Body of pancreas (tissue), 4 donors: ENCODE data around the gene GRXCR2. TPM values are rescaled to one million over a fixed set of nuclear protein-coding genes. Genes with fewer than 3 reads are reported as not detected.

Experiments used
- ATAC-seq: fragments of 150-250 bp; one replicate; pipeline ENCODE4 v1.9.1; 2016
- DNase-seq, 4 donors: peaks; one replicate each; pipeline ENCODE4 v3.0.0-alpha.2; 2019
- H3K27ac ChIP-seq, 4 donors: fragments of 200-600 bp; sonication (generic); 1 replicate in 3 of 4; 2 replicates in 1 of 4; pipeline versions ENCODE4 v1.5.1 to v1.6.1; 2016 to 2019; ENCODE audit warnings: mild to moderate bottlenecking in 1 of 4, mixed read lengths in 1 of 4, moderate library complexity in 1 of 4
- H3K27me3 ChIP-seq, 2 donors: fragments of 200-600 bp; sonication (generic); one replicate each; pipeline ENCODE4 v1.6.0; 2016; ENCODE audit warnings: mild to moderate bottlenecking in 1 of 2
- H3K36me3 ChIP-seq, 2 donors: fragments of 200-600 bp; sonication (generic); replicated peaks in 1 of 2; 2 replicates each; pipeline ENCODE4 v1.5.1; 2016; ENCODE audit warnings: low read depth in 2 of 2; ENCODE audit not compliant: insufficient read depth in 1 of 2
- H3K4me1 ChIP-seq: fragments of 200-600 bp; sonication (generic); one replicate; pipeline ENCODE4 v1.6.0; 2016
- H3K4me3 ChIP-seq, 2 donors: fragments of 200-600 bp; sonication (generic); 1 replicate in 1 of 2; 2 replicates in 1 of 2; pipeline ENCODE4 v1.5.1; 2016 to 2019
- H3K9me3 ChIP-seq, 3 donors: fragments of 200-600 bp; sonication (generic); 1 replicate in 2 of 3; 2 replicates in 1 of 3; pipeline ENCODE4 v1.5.1; 2016
- POLR2A ChIP-seq, 3 donors: fragments of 450-650 bp; IDR thresholded peaks; one replicate each; pipeline ENCODE4 v1.6.1; 2016; ENCODE audit warnings: antibody characterized with exemption in 3 of 3, mild to moderate bottlenecking in 2 of 3
- WGBS, 2 donors: methylation state at CpG; one replicate each; pipeline ENCODE4 v1.1.5; 2017; 5-methylcytosine and 5-hydroxymethylcytosine counted together
- intact Hi-C: fragments of 100-400 bp; cut with DNase I; formaldehyde crosslinking; loops from one replicate; pipeline ENCODE4 v1.15.1; 2023
- total RNA-seq, 2 donors: library from RNA; depleted of rRNA; stranded (reverse); fragments of >200 nt; gene quantifications; one replicate each; pipeline ENCODE4 v1.1.0, GENCODE V29; 2016
- TF ChIP-seq, protein P1 (sequence below), 7 experiments: fragments of 450-650 bp in 4 of 7; fragments of 200-600 bp in 3 of 7; sonication (generic) in 3 of 7; IDR thresholded peaks; one replicate each; pipeline ENCODE4 v1.5.1; 2016 to 2019; ENCODE audit warnings: antibody characterized with exemption in 7 of 7

Gene GRXCR2
- total RNA-seq, 2 donors from 2014 or later: not detected

GRCh38 chr5:145834917-145835847 lies 37.6 kb downstream of the GRXCR2 start, which contains the start of gene PRELID2:
Gene PRELID2, minus strand, starts transcription at chr5:145835342. Its CDS starts 91 bp downstream, at chr5:145835251.
- DNase-seq (peak; percentile 93 to 96 (median 94)), ATAC-seq (peak; percentile 92)
- intact Hi-C loops: no loop called here
- no peaks in the 10 kb centered on the region for H3K36me3 ChIP-seq
- H3K4me3 ChIP-seq: peak within 1 kb of the TSS; percentile 65 to 90
- no peaks in the 10 kb centered on the region for H3K9me3 ChIP-seq
- TF ChIP-seq, protein P1, sequence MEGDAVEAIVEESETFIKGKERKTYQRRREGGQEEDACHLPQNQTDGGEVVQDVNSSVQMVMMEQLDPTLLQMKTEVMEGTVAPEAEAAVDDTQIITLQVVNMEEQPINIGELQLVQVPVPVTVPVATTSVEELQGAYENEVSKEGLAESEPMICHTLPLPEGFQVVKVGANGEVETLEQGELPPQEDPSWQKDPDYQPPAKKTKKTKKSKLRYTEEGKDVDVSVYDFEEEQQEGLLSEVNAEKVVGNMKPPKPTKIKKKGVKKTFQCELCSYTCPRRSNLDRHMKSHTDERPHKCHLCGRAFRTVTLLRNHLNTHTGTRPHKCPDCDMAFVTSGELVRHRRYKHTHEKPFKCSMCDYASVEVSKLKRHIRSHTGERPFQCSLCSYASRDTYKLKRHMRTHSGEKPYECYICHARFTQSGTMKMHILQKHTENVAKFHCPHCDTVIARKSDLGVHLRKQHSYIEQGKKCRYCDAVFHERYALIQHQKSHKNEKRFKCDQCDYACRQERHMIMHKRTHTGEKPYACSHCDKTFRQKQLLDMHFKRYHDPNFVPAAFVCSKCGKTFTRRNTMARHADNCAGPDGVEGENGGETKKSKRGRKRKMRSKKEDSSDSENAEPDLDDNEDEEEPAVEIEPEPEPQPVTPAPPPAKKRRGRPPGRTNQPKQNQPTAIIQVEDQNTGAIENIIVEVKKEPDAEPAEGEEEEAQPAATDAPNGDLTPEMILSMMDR (IDR thresholded peaks at IDR 0.05): peak in 5 of 7 experiments; percentile 5 to 24 (median 8)
- peak; percentile 73 to 90 (median 89) for TF ChIP-seq POLR2A (IDR thresholded peaks at IDR 0.05)
- H3K27me3 ChIP-seq: no peaks in the 10 kb centered on the region
- H3K4me1 ChIP-seq: peaks cover 52% of the 10 kb centered on the region
- peak within 1 kb of the TSS; percentile 43 to 91 (median 88) for H3K27ac ChIP-seq
- 0 to 1% methylated on average over 23 to 71 of the region's 71 CpGs for WGBS, 2 donors

DNA sequence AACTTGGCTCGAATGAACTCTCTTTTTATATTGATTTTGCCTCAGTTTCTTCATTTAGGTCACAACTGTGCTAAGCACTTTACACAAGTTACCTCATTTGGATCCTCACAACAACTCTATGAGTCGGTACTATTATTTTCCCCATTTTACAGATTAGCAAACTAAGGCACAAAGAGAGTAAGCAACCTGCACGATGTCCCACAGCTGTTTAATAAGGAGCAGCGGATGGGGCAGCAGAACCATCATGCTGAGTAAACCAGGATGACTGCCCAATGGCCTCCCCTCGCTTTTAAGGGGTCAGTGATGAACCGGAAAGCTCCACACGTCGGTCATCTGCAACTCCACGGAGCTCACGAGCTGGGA lies 38.3 kb downstream of the GRXCR2 start:
- H3K4me1 ChIP-seq: peaks cover 58% of the 10 kb centered on the region
- H3K9me3 ChIP-seq: no peaks in the 10 kb centered on the region
- H3K27ac ChIP-seq: peak overlapping the region in 3 of 4 donors; percentile 87 to 91 (median 89)
- DNase-seq (peak in 2 of 4 donors; percentile 6 to 10), ATAC-seq (no peak)
- WGBS, 2 donors: 11 to 12% methylated on average over 10 of the region's 10 CpGs
- H3K27me3 ChIP-seq: no peaks in the 10 kb centered on the region
- TF ChIP-seq, protein P1 (IDR thresholded peaks at IDR 0.05): no peak
- TF ChIP-seq POLR2A (IDR thresholded peaks at IDR 0.05): no peak
- H3K36me3 ChIP-seq: no peaks in the 10 kb centered on the region
- H3K4me3 ChIP-seq: peak overlapping the region; percentile 65 to 90
- intact Hi-C loops: no loop called here

GRCh38 chr5:145833631-145834200 lies 39.1 kb downstream of the GRXCR2 start:
- 45 to 48% methylated on average over 10 of the region's 10 CpGs for WGBS, 2 donors

DNA sequence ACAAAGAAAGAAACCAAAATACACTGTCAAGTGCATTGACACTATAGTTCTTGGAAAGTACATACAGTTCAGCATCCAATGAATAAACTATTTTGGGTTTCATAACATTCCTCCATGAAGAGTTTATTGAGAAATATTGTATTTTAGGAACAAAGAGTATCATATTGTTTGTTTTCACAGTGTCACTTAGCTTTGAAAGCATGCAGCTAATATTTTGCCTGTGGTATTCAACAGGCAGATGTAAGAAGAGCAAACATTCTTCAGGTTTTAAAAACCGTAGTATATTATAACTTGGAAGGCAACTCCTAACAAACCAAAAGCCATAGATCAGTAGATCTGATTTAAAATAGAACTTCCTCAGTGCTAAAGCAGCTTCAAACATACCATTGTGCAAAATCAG lies 42.2 kb downstream of the GRXCR2 start:
- Histone ChIP-seq H3K36me3 (no peaks in the 10 kb centered on the region), H3K4me1 (peaks cover 58% of the 10 kb centered on the region), H3K9me3 (no peaks in the 10 kb centered on the region), H3K4me3 (no peak overlapping the region), H3K27ac (no peak overlapping the region), H3K27me3 (no peaks in the 10 kb centered on the region)
- TF ChIP-seq POLR2A (IDR thresholded peaks at IDR 0.05): no peak
- ATAC-seq (no peak), DNase-seq (no peak)
- intact Hi-C loops: no loop called here
- WGBS, 2 donors: 21 to 43% methylated on average over 1 of the region's 1 CpG

More at GRCh38 chr5:145833631-145834200, 39.1 kb downstream of the GRXCR2 start:
- Histone ChIP-seq H3K27me3 (no peaks in the 10 kb centered on the region), H3K4me1 (peaks cover 63% of the 10 kb centered on the region), H3K36me3 (no peaks in the 10 kb centered on the region), H3K9me3 (no peaks in the 10 kb centered on the region), H3K27ac (no peak overlapping the region), H3K4me3 (no peak overlapping the region)
- intact Hi-C loops: no loop called here
- ATAC-seq (no peak), DNase-seq (no peak)
- no peak for TF ChIP-seq POLR2A (IDR thresholded peaks at IDR 0.05)
- TF ChIP-seq, protein P1 (IDR thresholded peaks at IDR 0.05): no peak

- Histone ChIP-seq H3K4me1 (peaks cover 57% of the 10 kb centered on the region), H3K4me3 (no peak overlapping the region), H3K36me3 (no peaks in the 10 kb centered on the region), H3K27me3 (no peaks in the 10 kb centered on the region), H3K27ac (peak overlapping the region in 1 of 4 donors; percentile 45), H3K9me3 (no peaks in the 10 kb centered on the region)
- DNase-seq: peak; percentile 38 to 66 (median 52)
- intact Hi-C loops: no loop called here
- ATAC-seq: peak; percentile 47
- TF ChIP-seq POLR2A (IDR thresholded peaks at IDR 0.05): no peak
- TF ChIP-seq, protein P1 (IDR thresholded peaks at IDR 0.05): no peak
Measured at GRCh38 chr5:145829708-145830361, 43.0 kb downstream of the GRXCR2 start.
